H1 (cell line): ENCODE results near the gene RNF38. TPM values are rescaled to one million over a fixed set of nuclear protein-coding genes. Genes with fewer than 3 reads are reported as not detected.

Experiments used
- CTCF ChIA-PET: fragments of 300-600 bp; sonication (Branson Sonifier 250); formaldehyde crosslinking; loops from one replicate; lab custom pipeline; 2021; ENCODE audit not compliant: partially characterized antibody; lab: Charles Lee
- POLR2A ChIA-PET: fragments of 300-600 bp; sonication (Branson Sonifier 250); formaldehyde crosslinking; loops from one replicate; lab custom pipeline; 2021; ENCODE audit warnings: inconsistent platforms; ENCODE audit not compliant: partially characterized antibody; lab: Charles Lee
- DNase-seq, 2 experiments: peaks; one replicate each; pipeline versions ENCODE4 v3.0.0 to v3.0.0-alpha.2; 2010 to 2022; ENCODE audit warnings: low spot score in 2 of 2, low read depth in 1 of 2, mixed read lengths in 1 of 2
- FAIRE-seq: peaks from 2 replicates; lab custom pipeline; 2011; peaks lifted over from hg19 to GRCh38; lab: Jason Lieb, UNC
- H2AFZ ChIP-seq: 2 replicates; pipeline ENCODE4 v1.8.1; 2012; ENCODE audit warnings: low read length, inconsistent platforms
- H2AK5ac ChIP-seq: 2 replicates; pipeline ENCODE4 v1.6.1; 2013; ENCODE audit warnings: low read depth, low read length
- H2BK120ac ChIP-seq: replicated peaks from 2 replicates; pipeline ENCODE3; 2013; ENCODE audit warnings: low read depth, low read length, inconsistent platforms
- H2BK12ac ChIP-seq: 2 replicates; pipeline ENCODE4 v1.6.1; 2013; ENCODE audit warnings: low read depth, low read length
- H2BK15ac ChIP-seq: 2 replicates; pipeline ENCODE4 v1.6.1; 2013; ENCODE audit warnings: low read length
- H2BK20ac ChIP-seq: 2 replicates; pipeline ENCODE4 v1.6.1; 2013; ENCODE audit warnings: low read length
- H2BK5ac ChIP-seq: 2 replicates; pipeline ENCODE4 v1.6.1; 2013; ENCODE audit warnings: low read depth, low read length
- H3K14ac ChIP-seq: 2 replicates; pipeline ENCODE4 v1.6.1; 2013; ENCODE audit warnings: inconsistent platforms; ENCODE audit not compliant: insufficient read length
- H3K18ac ChIP-seq: 2 replicates; pipeline ENCODE4 v1.6.1; 2013; ENCODE audit warnings: low read length; ENCODE audit errors: extremely low read depth
- H3K23ac ChIP-seq: 2 replicates; pipeline ENCODE4 v1.6.1; 2013; ENCODE audit warnings: inconsistent platforms; ENCODE audit not compliant: insufficient read length
- H3K23me2 ChIP-seq: 2 replicates; pipeline ENCODE4 v1.6.1; 2013; ENCODE audit warnings: low read depth, low read length
- H3K27ac ChIP-seq: 2 replicates; pipeline ENCODE4 v1.6.1; 2011; ENCODE audit warnings: low read depth, low read length, inconsistent platforms
- H3K27me3 ChIP-seq, 4 experiments: replicated peaks in 1 of 4; 1 replicate in 1 of 4; 2 replicates in 3 of 4; pipeline versions ENCODE4 v1.6.1 to v1.8.1; 2011 to 2013; ENCODE audit warnings: low read length in 3 of 4, mild to moderate bottlenecking in 3 of 4, inconsistent platforms in 2 of 4, mixed read lengths in 2 of 4, moderate library complexity in 1 of 4; ENCODE audit not compliant: control insufficient read depth in 3 of 4, insufficient read depth in 3 of 4; ENCODE audit errors: extremely low read depth in 1 of 4
- H3K36me3 ChIP-seq, 4 experiments: 2 replicates each; pipeline versions ENCODE4 v1.6.1 to v1.8.1; 2011 to 2013; ENCODE audit warnings: mild to moderate bottlenecking in 4 of 4, low read length in 3 of 4, moderate library complexity in 2 of 4, control low read depth in 1 of 4, inconsistent platforms in 1 of 4; ENCODE audit not compliant: insufficient read depth in 4 of 4, control insufficient read depth in 2 of 4
- H3K4ac ChIP-seq: replicated peaks from 2 replicates; pipeline ENCODE3; 2013; ENCODE audit warnings: low read length, low read depth, mixed read lengths, inconsistent platforms; ENCODE audit not compliant: insufficient read length
- H3K4me1 ChIP-seq, 4 experiments: replicated peaks in 1 of 4; 1 replicate in 1 of 4; 2 replicates in 3 of 4; pipeline versions ENCODE4 v1.6.1 to v1.8.1; 2011 to 2013; ENCODE audit warnings: low read length in 3 of 4, inconsistent platforms in 2 of 4, mixed read lengths in 1 of 4; ENCODE audit not compliant: insufficient read depth in 4 of 4, control insufficient read depth in 3 of 4
- H3K4me2 ChIP-seq, 2 experiments: 2 replicates each; pipeline versions ENCODE4 v1.6.1 to v1.8.1; 2011 to 2013; ENCODE audit warnings: low read depth in 2 of 2, low read length in 2 of 2, control low read depth in 1 of 2, inconsistent platforms in 1 of 2, mild to moderate bottlenecking in 1 of 2; ENCODE audit not compliant: insufficient read depth in 1 of 2
- H3K4me3 ChIP-seq, 4 experiments: fragments of 200-600, 300-600 bp in 1 of 4; sonication (generic), shearing (Covaris generic), sonication (Bioruptor Twin) in 1 of 4; 2 replicates each; pipeline versions ENCODE4 v1.5.1 to v1.8.1; 2011 to 2016; ENCODE audit warnings: low read length in 4 of 4, low read depth in 3 of 4, control low read depth in 2 of 4, inconsistent platforms in 2 of 4, mild to moderate bottlenecking in 2 of 4, mixed read lengths in 1 of 4, moderate library complexity in 1 of 4; ENCODE audit not compliant: insufficient read depth in 2 of 4; ENCODE audit errors: extremely low read depth in 1 of 4
- H3K56ac ChIP-seq: replicated peaks from 2 replicates; pipeline ENCODE3; 2013; ENCODE audit warnings: low read depth, mild to moderate bottlenecking, mixed read lengths, low read length, inconsistent platforms; ENCODE audit not compliant: insufficient read length
- H3K79me1 ChIP-seq: 2 replicates; pipeline ENCODE4 v1.6.1; 2013; ENCODE audit warnings: low read depth, low read length, control low read depth
- H3K79me2 ChIP-seq, 2 experiments: 2 replicates each; pipeline versions ENCODE4 v1.6.1 to v1.8.1; 2012 to 2013; ENCODE audit warnings: low read length in 2 of 2, mild to moderate bottlenecking in 2 of 2, inconsistent platforms in 1 of 2; ENCODE audit not compliant: insufficient read depth in 2 of 2, control insufficient read depth in 1 of 2
- H3K9ac ChIP-seq, 4 experiments: replicated peaks in 1 of 4; 1 replicate in 1 of 4; 2 replicates in 3 of 4; pipeline versions ENCODE4 v1.6.1 to v1.8.1; 2011 to 2013; ENCODE audit warnings: low read depth in 3 of 4, low read length in 3 of 4, control low read depth in 2 of 4, mild to moderate bottlenecking in 2 of 4, moderate library complexity in 2 of 4, inconsistent platforms in 1 of 4; ENCODE audit errors: extremely low read depth in 1 of 4
- H3K9me3 ChIP-seq, 2 experiments: 2 replicates each; pipeline versions ENCODE4 v1.6.1 to v1.8.1; 2012 to 2013; ENCODE audit warnings: mild to moderate bottlenecking in 2 of 2, moderate library complexity in 2 of 2, control low read depth in 1 of 2, inconsistent platforms in 1 of 2, low read depth in 1 of 2, low read length in 1 of 2, mixed read lengths in 1 of 2; ENCODE audit not compliant: insufficient read depth in 2 of 2
- H4K20me1 ChIP-seq, 2 experiments: replicated peaks in 1 of 2; 2 replicates each; pipeline versions ENCODE3 to v1.8.1; 2011 to 2013; ENCODE audit warnings: inconsistent platforms in 2 of 2, low read length in 2 of 2, mild to moderate bottlenecking in 1 of 2; ENCODE audit not compliant: insufficient read depth in 2 of 2, control insufficient read depth in 1 of 2
- H4K5ac ChIP-seq: 2 replicates; pipeline ENCODE4 v1.6.1; 2013; ENCODE audit warnings: low read length, low read depth, mixed read lengths, inconsistent platforms; ENCODE audit not compliant: insufficient read length
- H4K8ac ChIP-seq: 2 replicates; pipeline ENCODE4 v1.8.0; 2013; ENCODE audit warnings: mild to moderate bottlenecking, moderate library complexity, low read length, inconsistent platforms; ENCODE audit not compliant: insufficient read depth; ENCODE audit errors: extremely low read depth
- H4K91ac ChIP-seq: replicated peaks from 2 replicates; pipeline ENCODE3; 2013; ENCODE audit warnings: low read length, mixed read lengths, inconsistent platforms; ENCODE audit not compliant: insufficient read length
- ATF2 ChIP-seq: IDR thresholded peaks from 2 replicates; pipeline ENCODE4 v1.6.1; 2012; ENCODE audit warnings: low read length, inconsistent platforms
- BACH1 ChIP-seq: IDR thresholded peaks from 2 replicates; pipeline ENCODE4 v1.6.1; 2012; ENCODE audit warnings: low read length, improper control_type of control experiment
- CREB1 ChIP-seq: IDR thresholded peaks from 2 replicates; pipeline ENCODE4 v1.6.1; 2012; ENCODE audit warnings: inconsistent platforms
- HDAC2 ChIP-seq, 2 experiments: fragments of 300-600 bp in 1 of 2; sonication (generic) in 1 of 2; IDR thresholded peaks; 2 replicates each; pipeline ENCODE4 v1.6.1; 2011 to 2012; ENCODE audit warnings: low read depth in 2 of 2, low read length in 2 of 2, mild to moderate bottlenecking in 2 of 2, moderate library complexity in 2 of 2, borderline replicate concordance in 1 of 2, inconsistent platforms in 1 of 2
- KDM5A ChIP-seq: fragments of 200-600 bp; IDR thresholded peaks from 2 replicates; pipeline ENCODE4 v1.7.1; 2012; ENCODE audit warnings: mild to moderate bottlenecking, low read length, inconsistent platforms, mixed read lengths
- PHF8 ChIP-seq: fragments of 200-600 bp; sonication (generic); conservative IDR thresholded peaks from 2 replicates; pipeline ENCODE4 v1.7.1; 2012; ENCODE audit warnings: low read depth, mild to moderate bottlenecking, inconsistent platforms, low read length, moderate library complexity
- TAF1 ChIP-seq: IDR thresholded peaks from 2 replicates; pipeline ENCODE4 v1.6.1; 2011; ENCODE audit warnings: mild to moderate bottlenecking, low read depth, low read length
- WGBS, 2 experiments: shearing (Covaris generic) in 1 of 2; methylation state at CpG; one replicate each; pipeline versions ENCODE4 v1.1.6 to v1.1.7; 2013 to 2015; ENCODE audit warnings: low lambda C conversion rate in 2 of 2, mixed read lengths in 2 of 2, inconsistent platforms in 1 of 2, low coverage in 1 of 2, missing lambda C conversion rate in 1 of 2; ENCODE audit not compliant: insufficient replicate concordance in 2 of 2, insufficient coverage in 1 of 2, insufficient read length in 1 of 2; ENCODE audit errors: extremely low coverage in 1 of 2, missing lambda C conversion rate in 1 of 2; 5-methylcytosine and 5-hydroxymethylcytosine counted together
- long read RNA-seq, 2 experiments: library from RNA in 1 of 2; library from capped mRNA in 1 of 2; stranded (forward); transcript quantifications; one replicate each; pipeline ENCODE4 v2.0.0, GENCODE V29; 2021; ENCODE audit warnings: inconsistent platforms in 1 of 2
- polyA minus RNA-seq, 3 experiments: library from RNA; depleted of rRNA, polyadenylated mRNA; stranded (reverse); fragments of >200 nt; gene quantifications; 1 replicate in 2 of 3; 2 replicates in 1 of 3; pipeline ENCODE4 v1.2.3, GENCODE V29; 2011
- polyA plus RNA-seq, 7 experiments: library from polyadenylated mRNA; depleted of rRNA in 3 of 7; stranded (reverse) in 5 of 7; unstranded in 2 of 7; fragments of >200 nt in 5 of 7; fragments of 200-250 nt in 2 of 7; gene quantifications; 1 replicate in 5 of 7; 2 replicates in 1 of 7; 4 replicates in 1 of 7; pipeline versions ENCODE4 v1.2.1 to v1.2.3, GENCODE V29; 2011 to 2013; ENCODE audit warnings: missing spikeins in 2 of 7, mixed read lengths in 2 of 7
- total RNA-seq: library from RNA; stranded (reverse); fragmentation: NEBNext Ultra II Directional; extraction: Animal tissue kit (Norgen Biotek cat#: 25700); gene quantifications from 2 replicates; pipeline ENCODE4 v1.2.1, GENCODE V29; 2021

Gene RNF38
- total RNA-seq (60.9 and 61.3 TPM in 2 replicates), polyA plus RNA-seq (2011; rRNA removed) (40.7 and 54.9 TPM in 2 replicates), polyA minus RNA-seq (2011; rRNA and poly(A)+ RNA removed) (155 and 161 TPM in 2 replicates)
- polyA plus RNA-seq (2011; cell fraction: cytosol; rRNA removed), result 28.7 TPM
- 42.8 TPM for polyA plus RNA-seq (2011; cell fraction: nucleus; rRNA removed)
- polyA plus RNA-seq (2012, experiment 1 of 2), result 24.9 to 32.3 TPM (median 29.1 TPM) in 4 replicates
- polyA plus RNA-seq (2012, experiment 2 of 2), result 3.4 TPM
- polyA plus RNA-seq (2013, experiment 1 of 2), result 21.2 TPM
- 20.7 TPM for polyA plus RNA-seq (2013, experiment 2 of 2)
- polyA minus RNA-seq (2011; cell fraction: cytosol; rRNA and poly(A)+ RNA removed), result 40.3 TPM
- polyA minus RNA-seq (2011; cell fraction: nucleus; rRNA and poly(A)+ RNA removed), result 57.0 TPM
- long read RNA-seq, experiment 1, full-length matches to known transcripts, result 2 of 37 reads
- long read RNA-seq, experiment 1, partial matches to known transcripts, result 7 of 37 reads
- long read RNA-seq, experiment 1, other reads (novel, unspliced or antisense), result 28 of 37 reads
- long read RNA-seq, experiment 2, partial matches to known transcripts, result 1 of 5 reads
- long read RNA-seq, experiment 2, other reads (novel, unspliced or antisense), result 4 of 5 reads

GRCh38 chr9:36399980-36400331, at the start of gene RNF38:
Gene RNF38 (minus strand): TSS chr9:36400269. CDS start chr9:36400108, 161 bp downstream.
- no peak within 1 kb of the TSS for H2AK5ac ChIP-seq
- H3K4me2 ChIP-seq, result peak within 1 kb of the TSS; percentile 66 to 74
- H3K14ac ChIP-seq, result no peak within 1 kb of the TSS
- H2AFZ ChIP-seq, result no peak within 1 kb of the TSS
- peaks cover 30 to 86% of the 10 kb centered on the region in 2 experiments for H3K79me2 ChIP-seq
- peak within 1 kb of the TSS; percentile 99 for H4K5ac ChIP-seq
- 1% methylated on average over 12 of the region's 12 CpGs; no CpG with 5 or more reads in 1 of the 2 experiments for WGBS, 2 experiments
- peak within 1 kb of the TSS; percentile 60 for H3K56ac ChIP-seq
- no peak within 1 kb of the TSS for H2BK20ac ChIP-seq
- peak within 1 kb of the TSS; percentile 67 for H2BK5ac ChIP-seq
- no peaks in the 10 kb centered on the region for H3K27me3 ChIP-seq
- H4K91ac ChIP-seq, result peak within 1 kb of the TSS; percentile 88
- no peaks in the 10 kb centered on the region for H3K9me3 ChIP-seq
- no peak within 1 kb of the TSS for H2BK12ac ChIP-seq
- H3K27ac ChIP-seq, result peak within 1 kb of the TSS; percentile 92
- peaks cover 2% of the 10 kb centered on the region; the same call in 1 of the 2 replicates for H3K23me2 ChIP-seq
- DNase-seq (no peak), FAIRE-seq (no peak)
- no peak within 1 kb of the TSS for H3K23ac ChIP-seq
- CTCF ChIA-PET, result interaction anchor here (0.6 to 1.2 kb wide), 4 partner anchors 12 to 1197 kb away, joined by 3 to 4 read pairs (median 3); no protein-coding TSS in a partner anchor
- no peak within 1 kb of the TSS for H2BK120ac ChIP-seq
- H3K4ac ChIP-seq, result no peak within 1 kb of the TSS
- H3K79me1 ChIP-seq, result peaks cover 3% of the 10 kb centered on the region
- POLR2A ChIA-PET, result interaction anchor here (0.6 to 1.8 kb wide), 5 partner anchors 13 to 285 kb away, joined by 3 to 6 read pairs (median 3); no protein-coding TSS in a partner anchor
- H4K20me1 ChIP-seq, result peaks cover 6 to 7% of the 10 kb centered on the region in 2 experiments
- peaks cover 0 to 7% (median 0%) of the 10 kb centered on the region in 4 experiments; a peak in 3 of 7 replicates for H3K4me1 ChIP-seq
- H3K9ac ChIP-seq, result peak within 1 kb of the TSS; percentile 90 to 95 (median 92)
- peak within 1 kb of the TSS; percentile 96 for H3K18ac ChIP-seq
- no peak within 1 kb of the TSS for H2BK15ac ChIP-seq
- H4K8ac ChIP-seq, result peak within 1 kb of the TSS; percentile 98; the same call in 1 of the 2 replicates
- H3K4me3 ChIP-seq, result peak within 1 kb of the TSS; percentile 72 to 97 (median 90)
- 0 out of 8 replicates have a peak, but pooled peaks cover 0 to 3% (median 0%) of the 10 kb centered on the region in 4 experiments for H3K36me3 ChIP-seq
- TF ChIP-seq HDAC2 (IDR thresholded peaks at IDR 0.05; ENCODE audit: borderline replicate concordance in 1 of 2, low read depth in 2 of 2, low read length in 2 of 2), result 0 out of 4 replicates have a peak, but pooled peaks of 1 of the 2 experiments have one; percentile 27
- TF ChIP-seq ATF2, result peak; percentile 89; the same call in 1 of the 2 replicates
- TF ChIP-seq CREB1, result peak; percentile 93; the same call in 1 of the 2 replicates
- 0 out of 2 replicates have a peak, but pooled peaks have one; percentile 33 for TF ChIP-seq KDM5A
- no peak for TF ChIP-seq BACH1
- no peak for TF ChIP-seq PHF8
- no peak for TF ChIP-seq TAF1
